WTC11 (cell line): ENCODE results near the gene HTRA2. TPM values are rescaled to one million over a fixed set of nuclear protein-coding genes. Genes with fewer than 3 reads are reported as not detected.

Experiments used
- ATAC-seq: fragments of 200-7000 bp; cut with Tn5 transposase; 2 replicates; pipeline ENCODE4 v1.10.0; 2021; ENCODE audit warnings: mild to moderate bottlenecking, moderate library complexity
- CTCF ChIA-PET: fragments of 300-600 bp; sonication (Branson Sonifier 250); formaldehyde crosslinking; loops from one replicate; lab custom pipeline; 2021; ENCODE audit warnings: antibody characterized with exemption; lab: Charles Lee
- POLR2A ChIA-PET: fragments of 350-600 bp; sonication (Branson Sonifier 250); formaldehyde crosslinking; loops from one replicate; lab custom pipeline; 2021; ENCODE audit warnings: antibody characterized with exemption; lab: Charles Lee
- DNase-seq: peaks from one replicate; pipeline ENCODE4 v3.0.0; 2021; ENCODE audit warnings: low spot score
- H3K27ac Mint-ChIP-seq: 2 replicates; pipeline ENCODE4 v1.8.0; 2021; ENCODE audit warnings: mixed read lengths
- H3K27me3 Mint-ChIP-seq: 2 replicates; pipeline ENCODE4 v1.8.0; 2021; ENCODE audit warnings: low read depth, mild to moderate bottlenecking, moderate library complexity, mixed read lengths
- H3K36me3 Mint-ChIP-seq: 2 replicates; pipeline ENCODE4 v1.8.0; 2021; ENCODE audit warnings: mixed read lengths
- H3K4me1 Mint-ChIP-seq: 2 replicates; pipeline ENCODE4 v1.8.0; 2022; ENCODE audit warnings: mixed read lengths
- H3K4me3 Mint-ChIP-seq: 2 replicates; pipeline ENCODE4 v1.8.0; 2021; ENCODE audit warnings: mild to moderate bottlenecking, moderate library complexity, mixed read lengths
- H3K9me3 Mint-ChIP-seq: 2 replicates; pipeline ENCODE4 v1.8.0; 2021; ENCODE audit warnings: mixed read lengths
- ATF2 ChIP-seq: sonication (generic); formaldehyde crosslinking; IDR thresholded peaks from 2 replicates; pipeline ENCODE4 v1.8.1; 2022; ENCODE audit warnings: low read depth, missing genetic modification reagents, borderline replicate concordance
- CREM ChIP-seq: sonication (generic); formaldehyde crosslinking; IDR thresholded peaks from 2 replicates; pipeline ENCODE4 v1.8.1; 2022; ENCODE audit warnings: mild to moderate bottlenecking, missing genetic modification reagents, moderate library complexity
- E2F4 ChIP-seq: sonication (generic); formaldehyde crosslinking; IDR thresholded peaks from 2 replicates; pipeline ENCODE4 v1.8.1; 2022; ENCODE audit warnings: low read depth, mild to moderate bottlenecking, moderate library complexity, missing genetic modification reagents, borderline replicate concordance
- FOXP1 ChIP-seq: sonication (generic); formaldehyde crosslinking; IDR thresholded peaks from 2 replicates; pipeline ENCODE4 v1.8.0; 2022; ENCODE audit warnings: missing genetic modification reagents, mild to moderate bottlenecking, moderate library complexity, borderline replicate concordance
- IRF1 ChIP-seq: sonication (generic); formaldehyde crosslinking; IDR thresholded peaks from 2 replicates; pipeline ENCODE4 v1.8.0; 2023; ENCODE audit warnings: missing genetic modification reagents
- JAZF1 ChIP-seq: fragments of 250-450 bp; sonication (Bioruptor Pico); IDR thresholded peaks from 2 replicates; pipeline ENCODE4 v1.9.0; 2021; ENCODE audit warnings: moderate library complexity, mild to moderate bottlenecking, inconsistent platforms
- KAT7 ChIP-seq: sonication (generic); formaldehyde crosslinking; IDR thresholded peaks from 2 replicates; pipeline ENCODE4 v1.8.1; 2023; ENCODE audit warnings: missing genetic modification reagents, mild to moderate bottlenecking, borderline replicate concordance
- MXD4 ChIP-seq: fragments of 250-450 bp; sonication (Bioruptor Pico); IDR thresholded peaks from 2 replicates; pipeline ENCODE4 v1.8.0; 2021; ENCODE audit warnings: mild to moderate bottlenecking, moderate library complexity, borderline replicate concordance
- NFYB ChIP-seq: sonication (generic); formaldehyde crosslinking; conservative IDR thresholded peaks from 2 replicates; pipeline ENCODE4 v1.8.0; 2022; ENCODE audit warnings: low read depth, missing genetic modification reagents
- NR2C2 ChIP-seq: sonication (generic); formaldehyde crosslinking; IDR thresholded peaks from 2 replicates; pipeline ENCODE4 v1.8.0; 2022; ENCODE audit warnings: mild to moderate bottlenecking, missing genetic modification reagents
- OVOL2 ChIP-seq: fragments of 250-450 bp; sonication (Bioruptor Pico); IDR thresholded peaks from 2 replicates; pipeline ENCODE4 v1.9.0; 2021; ENCODE audit warnings: mild to moderate bottlenecking, borderline replicate concordance
- TEAD1 ChIP-seq: sonication (generic); formaldehyde crosslinking; IDR thresholded peaks from 2 replicates; pipeline ENCODE4 v1.8.0; 2022; ENCODE audit warnings: mild to moderate bottlenecking, missing genetic modification reagents
- ZNF138 ChIP-seq: sonication (generic); formaldehyde crosslinking; conservative IDR thresholded peaks from 2 replicates; pipeline ENCODE4 v1.8.1; 2022; ENCODE audit warnings: mild to moderate bottlenecking, moderate library complexity, missing genetic modification reagents
- ZNF416 ChIP-seq: fragments of 250-450 bp; sonication (Bioruptor Pico); IDR thresholded peaks from 2 replicates; pipeline ENCODE4 v1.9.0; 2021; ENCODE audit warnings: mild to moderate bottlenecking, inconsistent platforms
- ZNF423 ChIP-seq: fragments of 250-450 bp; sonication (Bioruptor Pico); IDR thresholded peaks from 2 replicates; pipeline ENCODE4 v2.1.2; 2022; ENCODE audit warnings: mild to moderate bottlenecking, moderate library complexity
- total RNA-seq: library from RNA; stranded (reverse); gene quantifications from 3 replicates; pipeline ENCODE4 v1.2.3, GENCODE V29; 2021
- TF ChIP-seq, protein P1 (sequence below): sonication (generic); formaldehyde crosslinking; conservative IDR thresholded peaks from 2 replicates; pipeline ENCODE4 v1.8.1; 2023; ENCODE audit warnings: mild to moderate bottlenecking, low read depth, missing genetic modification reagents, moderate library complexity
- TF ChIP-seq, protein P2 (sequence below): sonication (generic); formaldehyde crosslinking; IDR thresholded peaks from 2 replicates; pipeline ENCODE4 v1.8.1; 2022; ENCODE audit warnings: mild to moderate bottlenecking, moderate library complexity, missing genetic modification reagents
- TF ChIP-seq, protein P3 (sequence below): sonication (generic); formaldehyde crosslinking; IDR thresholded peaks from 2 replicates; pipeline ENCODE4 v1.8.0; 2022; ENCODE audit warnings: mild to moderate bottlenecking, missing genetic modification reagents
- TF ChIP-seq, protein P4 (sequence below): fragments of 250-450 bp; sonication (Bioruptor Pico); IDR thresholded peaks from 2 replicates; pipeline ENCODE4 v2.1.2; 2022; ENCODE audit warnings: mild to moderate bottlenecking, moderate library complexity

HTRA2 gene
- total RNA-seq, 1 experiment from 2014 or later = 30.0 TPM

- peaks cover 81% of the 10 kb centered on the region for H3K27me3 Mint-ChIP-seq
- no peak for TF ChIP-seq KAT7
- TF ChIP-seq, all 79 proteins: peak for 0
- peak overlapping the region; percentile 79 for H3K4me3 Mint-ChIP-seq
- POLR2A ChIA-PET = interaction anchor here (1.0 kb wide), 1 partner anchor 19 kb away, joined by 3 read pairs; no protein-coding TSS in a partner anchor
- peaks cover 37% of the 10 kb centered on the region for H3K4me1 Mint-ChIP-seq
- CTCF ChIA-PET = interaction anchor here (0.8 to 1.9 kb wide), 4 partner anchors 14 to 149 kb away, joined by 3 to 7 read pairs (median 3); partner anchors contain the start of genes CCDC142, TTC31 and WBP1
- peaks cover 19% of the 10 kb centered on the region for H3K36me3 Mint-ChIP-seq
- H3K9me3 Mint-ChIP-seq = no peaks in the 10 kb centered on the region
- no peak overlapping the region for H3K27ac Mint-ChIP-seq
- no peak for DNase-seq
- ATAC-seq = no peak
These were observed 32.5 kb upstream of the HTRA2 start for GRCh38 chr2:74496997-74497776.

GRCh38 chr2:74497777-74498499 is 31.8 kb upstream of the HTRA2 start:
- CTCF ChIA-PET = interaction anchor here (0.8 to 4.1 kb wide), 6 partner anchors 8 to 149 kb away, joined by 3 to 18 read pairs (median 3); partner anchors contain the start of genes CCDC142, TTC31 and WBP1
- ATAC-seq = peak; percentile 13
- peaks cover 43% of the 10 kb centered on the region for H3K4me1 Mint-ChIP-seq
- TF ChIP-seq E2F4 = 0 out of 2 replicates have a peak, but pooled peaks have one; percentile 36
- no peak for TF ChIP-seq NR2C2 (CRISPR knock-in tag)
- no peak for TF ChIP-seq ZNF416 (CRISPR knock-in tag)
- TF ChIP-seq ZNF138 = peak; percentile 65; the same call in 1 of the 2 replicates
- no peak for TF ChIP-seq CREM
- 0 out of 2 replicates have a peak, but pooled peaks have one; percentile 56 for TF ChIP-seq IRF1 (CRISPR knock-in tag)
- no peak for TF ChIP-seq ZNF423 (CRISPR knock-in tag)
- TF ChIP-seq, protein P1, sequence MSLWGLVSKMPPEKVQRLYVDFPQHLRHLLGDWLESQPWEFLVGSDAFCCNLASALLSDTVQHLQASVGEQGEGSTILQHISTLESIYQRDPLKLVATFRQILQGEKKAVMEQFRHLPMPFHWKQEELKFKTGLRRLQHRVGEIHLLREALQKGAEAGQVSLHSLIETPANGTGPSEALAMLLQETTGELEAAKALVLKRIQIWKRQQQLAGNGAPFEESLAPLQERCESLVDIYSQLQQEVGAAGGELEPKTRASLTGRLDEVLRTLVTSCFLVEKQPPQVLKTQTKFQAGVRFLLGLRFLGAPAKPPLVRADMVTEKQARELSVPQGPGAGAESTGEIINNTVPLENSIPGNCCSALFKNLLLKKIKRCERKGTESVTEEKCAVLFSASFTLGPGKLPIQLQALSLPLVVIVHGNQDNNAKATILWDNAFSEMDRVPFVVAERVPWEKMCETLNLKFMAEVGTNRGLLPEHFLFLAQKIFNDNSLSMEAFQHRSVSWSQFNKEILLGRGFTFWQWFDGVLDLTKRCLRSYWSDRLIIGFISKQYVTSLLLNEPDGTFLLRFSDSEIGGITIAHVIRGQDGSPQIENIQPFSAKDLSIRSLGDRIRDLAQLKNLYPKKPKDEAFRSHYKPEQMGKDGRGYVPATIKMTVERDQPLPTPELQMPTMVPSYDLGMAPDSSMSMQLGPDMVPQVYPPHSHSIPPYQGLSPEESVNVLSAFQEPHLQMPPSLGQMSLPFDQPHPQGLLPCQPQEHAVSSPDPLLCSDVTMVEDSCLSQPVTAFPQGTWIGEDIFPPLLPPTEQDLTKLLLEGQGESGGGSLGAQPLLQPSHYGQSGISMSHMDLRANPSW (CRISPR knock-in tag) = no peak
- TF ChIP-seq, protein P2, sequence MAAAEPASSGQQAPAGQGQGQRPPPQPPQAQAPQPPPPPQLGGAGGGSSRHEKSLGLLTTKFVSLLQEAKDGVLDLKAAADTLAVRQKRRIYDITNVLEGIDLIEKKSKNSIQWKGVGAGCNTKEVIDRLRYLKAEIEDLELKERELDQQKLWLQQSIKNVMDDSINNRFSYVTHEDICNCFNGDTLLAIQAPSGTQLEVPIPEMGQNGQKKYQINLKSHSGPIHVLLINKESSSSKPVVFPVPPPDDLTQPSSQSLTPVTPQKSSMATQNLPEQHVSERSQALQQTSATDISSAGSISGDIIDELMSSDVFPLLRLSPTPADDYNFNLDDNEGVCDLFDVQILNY (CRISPR knock-in tag) = 0 out of 2 replicates have a peak, but pooled peaks have one; percentile 36
- no peak for TF ChIP-seq MXD4 (CRISPR knock-in tag)
- peak; percentile 72; the same call in 1 of the 2 replicates for TF ChIP-seq FOXP1 (CRISPR knock-in tag)
- TF ChIP-seq OVOL2 (CRISPR knock-in tag) = no peak
- no peak for TF ChIP-seq NFYB
- TF ChIP-seq TEAD1 (CRISPR knock-in tag) = 0 out of 2 replicates have a peak, but pooled peaks have one; percentile 60
- TF ChIP-seq, protein P3, sequence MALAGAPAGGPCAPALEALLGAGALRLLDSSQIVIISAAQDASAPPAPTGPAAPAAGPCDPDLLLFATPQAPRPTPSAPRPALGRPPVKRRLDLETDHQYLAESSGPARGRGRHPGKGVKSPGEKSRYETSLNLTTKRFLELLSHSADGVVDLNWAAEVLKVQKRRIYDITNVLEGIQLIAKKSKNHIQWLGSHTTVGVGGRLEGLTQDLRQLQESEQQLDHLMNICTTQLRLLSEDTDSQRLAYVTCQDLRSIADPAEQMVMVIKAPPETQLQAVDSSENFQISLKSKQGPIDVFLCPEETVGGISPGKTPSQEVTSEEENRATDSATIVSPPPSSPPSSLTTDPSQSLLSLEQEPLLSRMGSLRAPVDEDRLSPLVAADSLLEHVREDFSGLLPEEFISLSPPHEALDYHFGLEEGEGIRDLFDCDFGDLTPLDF (CRISPR knock-in tag) = no peak
- TF ChIP-seq, protein P4, sequence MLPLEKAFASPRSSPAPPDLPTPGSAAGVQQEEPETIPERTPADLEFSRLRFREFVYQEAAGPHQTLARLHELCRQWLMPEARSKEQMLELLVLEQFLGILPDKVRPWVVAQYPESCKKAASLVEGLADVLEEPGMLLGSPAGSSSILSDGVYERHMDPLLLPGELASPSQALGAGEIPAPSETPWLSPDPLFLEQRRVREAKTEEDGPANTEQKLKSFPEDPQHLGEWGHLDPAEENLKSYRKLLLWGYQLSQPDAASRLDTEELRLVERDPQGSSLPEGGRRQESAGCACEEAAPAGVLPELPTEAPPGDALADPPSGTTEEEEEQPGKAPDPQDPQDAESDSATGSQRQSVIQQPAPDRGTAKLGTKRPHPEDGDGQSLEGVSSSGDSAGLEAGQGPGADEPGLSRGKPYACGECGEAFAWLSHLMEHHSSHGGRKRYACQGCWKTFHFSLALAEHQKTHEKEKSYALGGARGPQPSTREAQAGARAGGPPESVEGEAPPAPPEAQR (CRISPR knock-in tag) = no peak
- no peak for TF ChIP-seq ATF2 (CRISPR knock-in tag)
- TF ChIP-seq JAZF1 (CRISPR knock-in tag) = no peak

More at GRCh38 chr2:74497777-74498499, 31.8 kb upstream of the HTRA2 start:
- Mint-ChIP-seq H3K36me3 (peaks cover 12% of the 10 kb centered on the region), H3K27me3 (peaks cover 88% of the 10 kb centered on the region), H3K4me3 (peak overlapping the region; percentile 79), H3K27ac (no peak overlapping the region), H3K9me3 (no peaks in the 10 kb centered on the region)
- peak; percentile 71 for DNase-seq
- POLR2A ChIA-PET = interaction anchor here (1.0 to 1.5 kb wide), 2 partner anchors 15 to 18 kb away, joined by 3 to 4 read pairs; partner anchors contain the start of genes CCDC142 and TTC31
